Frontal cortex (tissue), 4 donors: ENCODE measurements around the gene GNPTG. TPM values are rescaled to one million over a fixed set of nuclear protein-coding genes. Genes with fewer than 3 reads are reported as not detected.
A peak's percentile ranks its signal among the peaks of the same experiment; 100 is the strongest.
"Not testable (repeated sequence)": the region's sequence is repeated elsewhere in the genome, so short reads cannot be mapped to it uniquely, and the experiment has no call there.

Experiments used
- DNase-seq, 2 donors: peaks; one replicate each; pipeline ENCODE4 v3.0.0; 2012; ENCODE audit warnings: low spot score in 2 of 2
- FAIRE-seq: peaks from 2 replicates; lab custom pipeline; 2012; peaks lifted over from hg19 to GRCh38; lab: Jason Lieb, UNC
- total RNA-seq: library from RNA; depleted of rRNA; stranded (reverse); fragments of >200 nt; gene quantifications from one replicate; pipeline ENCODE4 v1.2.3, GENCODE V29; 2014
- donor health status: control.
- donor health status: control.
- donor health status: control.

The GNPTG gene
- total RNA-seq, 1 donor from 2014 or later, result 17.9 TPM

DNA sequence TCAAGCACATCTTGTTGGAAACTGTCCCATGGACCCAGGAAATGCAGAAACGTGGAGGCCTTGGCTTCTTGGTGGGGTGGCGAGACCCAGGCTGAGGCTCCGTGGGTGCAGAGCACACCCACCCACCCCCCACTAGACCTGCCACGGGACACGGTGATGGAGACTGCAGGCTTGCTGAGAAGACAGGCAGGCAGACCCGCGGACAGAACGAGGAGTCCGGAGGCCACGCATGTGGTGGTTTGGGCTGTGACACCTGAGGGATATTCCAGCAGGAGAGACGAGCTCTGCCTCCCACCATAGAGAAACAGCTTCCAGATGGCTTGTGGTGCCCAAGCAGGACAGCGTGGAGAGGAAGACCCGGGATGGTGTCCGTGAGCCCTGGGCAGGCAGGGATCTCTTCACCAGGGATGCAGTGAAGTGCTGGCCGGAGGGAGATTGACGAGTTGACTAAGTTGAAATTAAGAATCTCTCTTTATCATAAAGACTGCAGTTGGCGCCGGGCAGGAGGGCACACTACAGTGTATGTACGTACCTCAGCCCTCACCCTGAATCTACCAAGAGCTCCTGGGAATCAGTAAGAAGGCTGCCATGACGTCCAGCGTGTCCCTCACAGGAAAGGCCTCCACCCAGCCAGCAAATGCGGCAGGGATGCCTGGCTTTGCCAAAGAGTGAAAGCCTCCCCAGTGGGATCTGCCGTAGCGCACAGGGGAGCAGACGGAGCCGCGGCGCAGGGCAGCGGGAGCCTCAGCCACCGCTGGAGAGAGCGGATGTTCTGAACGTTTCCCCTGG is 34.1 kb upstream of the GNPTG start:
- no peak for FAIRE-seq
- DNase-seq, result no peak

DNA sequence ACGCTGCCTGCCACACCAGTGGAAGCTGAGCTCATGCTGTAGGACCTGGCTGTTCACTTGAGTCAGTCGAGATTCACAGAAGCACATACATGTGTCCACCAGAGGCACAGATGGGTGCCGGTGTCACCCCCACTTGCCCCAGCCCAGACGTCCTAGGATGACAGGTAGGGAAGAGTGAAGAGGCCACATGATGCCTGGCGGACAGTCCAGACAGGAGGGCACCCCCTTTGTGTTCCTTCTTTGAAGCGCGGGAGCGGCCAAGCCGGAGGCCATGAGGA is 33.5 kb upstream of the GNPTG start:
- no peak for FAIRE-seq

DNA sequence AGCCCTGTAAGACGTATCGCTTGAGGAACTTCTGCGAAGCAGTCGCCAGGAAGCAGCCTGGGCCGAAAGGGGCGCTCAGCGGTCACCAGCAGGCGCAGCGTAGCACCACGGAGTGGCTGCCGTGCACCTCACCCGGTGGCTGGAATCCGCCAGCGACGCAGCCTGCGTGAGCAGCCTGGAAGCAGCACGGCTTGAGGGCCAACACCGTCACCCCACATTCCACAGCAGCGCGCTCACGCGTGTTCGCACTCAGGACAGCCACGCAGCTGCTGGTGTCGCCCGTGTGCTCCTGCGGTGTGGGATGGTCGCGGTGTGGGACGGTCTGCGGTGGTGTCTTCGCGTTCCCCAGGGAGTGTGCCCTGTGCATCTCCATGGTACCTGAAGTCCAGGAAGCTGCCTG is 32.7 kb upstream of the GNPTG start:
- DNase-seq (no peak), FAIRE-seq (no peak)

More for the DNA sequence above, 33.5 kb upstream of the GNPTG start:
- DNase-seq, result no peak

DNA sequence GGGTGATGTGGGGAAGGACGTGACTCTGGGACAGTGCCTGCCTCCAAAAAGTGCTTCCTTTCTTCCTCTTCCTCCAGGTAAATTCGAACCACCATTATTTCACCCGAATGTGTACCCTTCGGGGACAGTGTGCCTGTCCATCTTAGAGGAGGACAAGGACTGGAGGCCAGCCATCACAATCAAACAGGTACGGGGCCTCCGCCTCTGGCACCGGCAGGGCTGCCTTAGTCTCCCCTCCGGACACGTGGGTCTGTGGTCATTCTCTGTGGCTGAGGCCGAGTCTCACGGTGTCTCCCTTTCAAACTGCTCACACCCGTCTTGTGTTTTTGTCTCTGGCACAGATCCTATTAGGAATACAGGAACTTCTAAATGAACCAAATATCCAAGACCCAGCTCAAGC is 31.6 kb upstream of the GNPTG start:
- no peak for DNase-seq

DNA sequence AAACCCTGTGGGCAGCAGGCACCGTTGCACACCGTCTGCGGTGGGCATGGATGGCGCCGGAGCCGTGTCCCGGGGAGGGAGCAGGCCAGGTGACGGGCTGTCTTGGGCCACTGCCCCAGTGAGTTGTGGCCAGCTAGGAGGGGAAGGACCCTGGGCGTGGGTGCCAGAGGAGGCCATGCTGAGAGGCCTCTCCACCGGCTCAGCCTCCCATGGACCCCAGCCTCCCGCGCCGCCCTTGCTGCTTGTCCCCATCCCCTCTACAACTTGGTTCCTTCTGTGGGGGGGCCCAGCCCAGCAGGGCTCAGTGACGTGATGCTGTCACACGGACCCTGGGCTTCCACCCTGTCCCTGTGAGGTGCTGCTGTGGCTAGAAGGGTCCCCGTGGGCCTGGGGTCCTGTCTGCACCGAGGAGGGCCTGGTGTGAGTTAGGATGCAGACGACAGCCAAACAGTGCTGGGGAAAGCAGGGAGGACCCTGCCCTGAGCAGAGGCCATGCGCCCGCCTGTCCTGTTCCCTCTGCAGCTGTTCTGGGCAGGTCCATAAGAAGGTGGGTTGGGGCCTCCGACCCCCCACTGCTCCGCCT is 31.0 kb upstream of the GNPTG start:
- FAIRE-seq, result no peak
- DNase-seq, result no peak

More for the DNA sequence above, 31.6 kb upstream of the GNPTG start:
- FAIRE-seq, result no peak

DNA sequence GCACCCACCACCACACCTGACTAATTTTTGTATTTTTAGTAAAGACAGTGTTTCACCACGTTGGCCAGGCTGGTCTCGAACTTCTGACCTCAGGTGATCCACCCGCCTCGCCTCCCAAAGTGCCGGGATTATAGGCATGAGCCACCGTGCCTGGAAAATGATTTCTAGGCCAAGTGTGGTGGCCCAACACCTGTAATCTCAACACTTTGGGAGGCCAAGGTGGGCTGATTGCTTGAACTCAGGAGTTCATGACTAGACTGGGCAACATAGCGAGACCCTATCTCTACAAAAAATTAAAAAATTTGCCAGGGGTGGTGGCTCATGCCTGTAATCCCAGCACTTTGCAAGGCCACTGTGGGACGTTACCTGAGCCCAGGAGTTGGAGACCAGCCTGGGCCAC is 29.3 kb upstream of the GNPTG start:
- DNase-seq (no peak), FAIRE-seq (no peak)

DNA sequence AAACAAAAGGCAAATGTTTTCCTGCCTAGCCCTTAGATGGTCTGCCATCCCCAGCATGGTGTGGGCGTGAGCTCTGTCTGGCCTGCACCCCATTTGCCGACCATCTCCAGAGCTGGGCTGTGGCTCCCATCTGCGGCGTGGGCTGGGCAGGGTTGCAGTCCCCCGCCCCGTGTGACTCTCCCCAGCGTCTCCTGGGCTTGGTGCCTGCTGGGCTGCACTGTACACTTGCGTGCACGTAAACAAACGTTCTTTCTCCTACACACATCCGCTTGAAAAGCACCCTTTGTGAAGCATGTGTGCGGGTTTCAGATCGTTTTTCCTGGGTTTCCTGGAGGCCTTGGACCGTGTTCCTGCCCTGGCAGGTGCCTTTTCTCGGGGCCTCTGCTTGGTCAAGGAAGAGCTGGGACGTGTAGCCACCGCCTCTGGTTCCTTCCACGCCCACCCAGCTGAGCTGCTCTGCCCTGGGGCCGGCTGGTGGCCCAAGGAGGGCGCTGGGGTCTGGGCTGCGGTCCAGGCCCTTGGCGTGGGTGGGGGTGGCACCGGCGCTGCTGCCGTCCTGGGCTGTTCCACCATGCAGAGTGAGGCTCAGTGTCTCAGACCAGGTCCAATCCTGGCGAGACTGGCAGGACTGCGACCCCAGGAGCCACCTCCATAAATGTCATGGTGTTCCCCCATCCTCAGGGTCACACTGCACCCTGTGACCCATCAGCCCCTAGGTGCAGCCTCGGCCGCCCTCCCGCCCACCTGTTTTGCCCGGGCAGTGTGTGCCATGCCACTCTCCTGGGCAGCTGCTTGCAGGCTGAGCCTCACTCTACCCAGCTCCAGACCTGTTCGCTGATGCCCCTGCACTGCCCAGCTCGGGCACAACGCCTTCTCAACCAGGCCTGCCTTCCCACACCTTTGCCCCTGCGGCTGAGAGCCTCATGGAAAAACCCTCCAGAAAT is 28.2 kb upstream of the GNPTG start:
- DNase-seq (peak; percentile 75 to 78), FAIRE-seq (no peak)

DNA sequence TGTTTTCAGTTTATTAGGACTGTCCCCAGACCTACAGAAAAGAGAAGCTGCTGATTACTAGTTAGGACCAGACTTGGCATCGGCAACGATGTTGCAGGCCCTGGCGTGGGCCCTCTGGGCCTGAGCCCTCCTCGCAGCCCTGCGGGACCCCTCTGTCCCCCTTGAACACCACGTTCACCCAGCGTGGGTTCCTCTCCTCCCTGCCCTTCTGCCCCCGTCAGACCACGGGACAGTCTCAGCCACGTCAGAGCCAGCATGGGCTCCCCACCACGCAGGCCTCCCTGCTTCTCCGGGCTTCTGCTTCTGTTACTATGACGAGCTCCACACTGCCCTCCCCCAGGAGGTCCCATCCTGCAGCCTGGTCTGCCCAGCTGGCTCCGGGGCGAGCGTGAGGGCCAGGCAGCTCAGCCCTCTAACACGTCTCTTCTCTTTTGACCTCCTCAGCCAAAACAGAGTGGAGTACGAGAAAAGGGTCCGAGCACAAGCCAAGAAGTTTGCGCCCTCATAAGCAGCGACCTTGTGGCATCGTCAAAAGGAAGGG is 27.4 kb upstream of the GNPTG start:
- no peak for DNase-seq

DNA sequence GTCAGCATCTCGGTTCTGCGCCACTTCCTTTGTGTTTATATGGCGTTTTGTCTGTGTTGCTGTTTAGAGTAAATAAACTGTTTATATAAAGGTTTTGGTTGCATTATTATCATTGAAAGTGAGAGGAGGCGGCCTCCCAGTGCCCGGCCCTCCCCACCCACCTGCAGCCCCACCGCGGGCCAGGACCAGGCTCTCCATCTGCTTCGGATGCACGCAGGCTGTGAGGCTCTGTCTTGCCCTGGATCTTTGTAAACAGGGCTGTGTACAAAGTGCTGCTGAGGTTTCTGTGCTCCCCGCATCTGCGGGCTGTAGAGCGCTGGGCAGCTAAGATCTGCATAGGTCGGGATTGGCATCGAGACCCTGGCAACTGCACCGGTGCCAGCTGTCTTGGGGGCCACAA is 26.5 kb upstream of the GNPTG start:
- DNase-seq (no peak), FAIRE-seq (no peak)

More for the DNA sequence above, 27.4 kb upstream of the GNPTG start:
- FAIRE-seq, result no peak

DNA sequence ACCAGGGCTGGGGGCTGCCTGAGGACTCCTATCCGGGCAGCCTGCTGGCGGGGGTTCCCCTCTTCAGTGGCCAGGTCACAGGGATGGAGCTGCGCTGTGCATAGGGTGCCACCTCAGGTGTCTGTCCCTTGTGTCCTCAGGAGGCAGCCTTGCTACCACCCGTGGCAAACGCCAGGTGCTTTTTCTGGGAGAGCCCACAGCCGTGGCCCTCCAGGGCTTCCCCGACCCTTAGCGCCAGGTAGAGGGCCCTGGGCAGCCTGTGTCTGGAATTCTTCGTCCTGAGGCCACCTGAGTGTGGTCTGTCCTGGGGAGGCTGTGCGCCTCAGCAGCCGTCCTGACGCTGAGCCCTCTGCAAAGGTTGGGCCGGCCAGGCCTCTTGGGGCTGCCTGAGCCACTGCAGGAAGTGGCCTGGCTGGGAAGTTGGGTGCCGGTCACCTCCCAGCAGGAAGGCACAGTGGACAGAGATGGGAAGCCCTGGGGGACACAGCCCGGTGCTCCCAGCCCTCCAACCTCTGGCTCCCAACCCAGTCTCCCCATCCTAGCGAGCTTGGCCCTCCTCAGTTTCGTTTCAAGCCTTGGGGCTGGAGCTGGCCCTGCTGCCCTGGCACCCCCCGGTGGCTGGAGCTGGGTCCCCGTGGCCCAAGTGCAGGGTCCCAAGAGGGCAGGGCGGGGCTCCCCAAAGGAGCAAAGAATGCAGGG is 25.9 kb upstream of the GNPTG start:
- DNase-seq, result no peak
- FAIRE-seq, result no peak

DNA sequence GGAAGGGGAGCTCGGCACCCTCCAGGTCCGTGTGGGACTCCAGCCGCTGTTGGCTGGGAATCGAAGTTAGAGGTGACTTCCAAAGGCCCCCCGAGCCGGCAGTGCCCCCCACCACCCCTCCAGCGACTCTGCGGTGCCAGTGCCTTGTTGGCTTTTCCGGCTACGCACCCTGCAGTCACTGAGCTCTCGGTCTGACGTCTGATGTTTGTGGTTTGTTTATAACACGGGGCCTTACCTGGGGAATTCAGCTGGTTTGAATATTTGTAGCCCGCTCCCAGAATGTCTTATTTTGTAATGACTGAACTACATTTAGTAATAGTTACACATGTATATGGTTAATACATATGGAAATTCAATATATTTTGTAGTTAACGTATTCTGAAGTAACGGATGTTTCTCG is 25.3 kb upstream of the GNPTG start:
- FAIRE-seq (no peak), DNase-seq (no peak)

DNA sequence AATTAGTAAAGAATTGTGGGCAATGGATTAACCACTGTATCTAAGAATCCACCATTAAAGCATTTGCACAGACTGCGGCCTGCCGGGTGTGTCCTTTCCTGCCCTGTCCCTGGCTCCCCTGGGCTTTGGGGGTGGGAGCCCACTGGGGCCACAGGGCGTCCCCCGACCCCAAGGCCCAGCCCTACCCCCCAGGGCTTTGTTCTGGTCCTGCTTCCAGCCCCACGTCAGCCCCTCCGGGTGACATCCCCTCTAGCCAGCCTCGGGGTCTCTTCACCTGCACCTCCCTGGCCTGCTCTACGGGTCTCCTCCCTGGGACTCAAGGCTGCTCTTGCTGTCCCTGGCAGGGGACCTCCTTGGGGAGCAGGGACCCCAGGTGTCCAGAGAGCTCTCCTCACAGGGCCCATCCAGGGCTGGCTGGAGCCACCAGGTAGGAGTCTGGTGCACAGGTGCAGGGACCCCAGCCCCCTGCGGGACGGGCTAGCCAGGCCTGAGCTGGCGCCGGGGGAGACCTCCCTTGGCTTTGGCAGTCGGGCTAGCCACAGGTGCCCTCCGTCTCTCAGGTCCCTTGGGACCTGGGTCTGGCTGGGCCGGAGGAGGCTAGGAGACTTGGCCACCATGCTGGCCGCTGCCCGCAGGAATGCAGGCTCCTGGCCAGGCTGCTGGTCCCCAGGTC is 24.6 kb upstream of the GNPTG start:
- no peak for FAIRE-seq
- DNase-seq, result no peak

DNA sequence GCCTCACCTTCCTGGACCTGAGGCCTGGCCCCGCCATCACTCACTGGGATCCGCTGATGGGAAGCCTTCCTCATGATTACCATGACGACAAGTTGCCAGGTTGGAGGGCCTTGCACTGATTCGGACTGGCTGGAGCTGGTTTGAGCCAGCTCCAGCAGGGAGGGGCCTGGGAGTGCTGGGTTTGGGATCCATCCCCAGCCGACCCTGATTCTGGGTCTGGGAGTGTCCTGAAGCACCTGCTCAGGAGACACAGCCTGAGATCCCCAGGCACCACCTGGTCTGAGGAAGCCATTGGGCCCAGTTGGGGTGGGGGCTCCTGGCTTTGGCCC is 24.1 kb upstream of the GNPTG start:
- FAIRE-seq, result no peak
- no peak for DNase-seq

DNA sequence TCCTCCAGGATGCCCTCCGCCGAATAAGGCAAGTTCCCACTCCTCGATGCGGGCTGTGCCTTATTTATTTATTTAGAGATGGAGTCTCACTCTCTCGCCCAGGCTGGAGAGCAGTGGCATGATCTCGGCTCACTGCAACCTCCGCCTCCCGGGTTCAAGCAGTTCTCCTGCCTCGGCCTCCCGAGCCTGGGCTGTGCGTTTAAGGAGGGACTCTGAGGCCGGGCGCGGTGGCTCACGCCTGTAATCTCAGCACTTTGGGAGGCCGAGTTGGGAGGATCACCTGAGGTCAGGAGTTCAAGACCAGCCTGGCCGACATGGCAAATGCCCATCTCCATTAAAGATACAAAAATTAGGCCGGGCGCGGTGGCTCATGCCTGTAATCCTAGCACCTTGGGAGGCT is 23.6 kb upstream of the GNPTG start:
- DNase-seq, FAIRE-seq: not testable (repeated sequence)

DNA sequence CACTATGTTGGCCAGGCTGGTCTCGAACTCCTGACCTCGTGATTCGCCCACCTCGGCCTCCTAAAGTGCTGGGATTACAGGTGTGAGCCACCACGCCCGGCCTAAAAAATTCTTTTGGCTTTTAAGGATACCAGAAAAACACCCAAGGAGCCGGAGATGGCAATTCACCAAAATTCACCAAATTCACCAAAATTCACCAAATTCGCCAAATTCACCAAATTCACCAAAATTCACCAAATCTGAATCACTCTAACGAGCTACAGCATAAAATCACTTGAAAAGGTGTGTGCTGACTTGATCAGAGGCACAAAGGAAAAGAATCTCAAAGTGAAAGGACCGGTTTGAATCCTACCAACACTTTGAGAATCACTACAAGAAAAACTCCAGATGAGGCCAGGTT is 22.8 kb upstream of the GNPTG start:
- FAIRE-seq, result not testable (repeated sequence)

DNA sequence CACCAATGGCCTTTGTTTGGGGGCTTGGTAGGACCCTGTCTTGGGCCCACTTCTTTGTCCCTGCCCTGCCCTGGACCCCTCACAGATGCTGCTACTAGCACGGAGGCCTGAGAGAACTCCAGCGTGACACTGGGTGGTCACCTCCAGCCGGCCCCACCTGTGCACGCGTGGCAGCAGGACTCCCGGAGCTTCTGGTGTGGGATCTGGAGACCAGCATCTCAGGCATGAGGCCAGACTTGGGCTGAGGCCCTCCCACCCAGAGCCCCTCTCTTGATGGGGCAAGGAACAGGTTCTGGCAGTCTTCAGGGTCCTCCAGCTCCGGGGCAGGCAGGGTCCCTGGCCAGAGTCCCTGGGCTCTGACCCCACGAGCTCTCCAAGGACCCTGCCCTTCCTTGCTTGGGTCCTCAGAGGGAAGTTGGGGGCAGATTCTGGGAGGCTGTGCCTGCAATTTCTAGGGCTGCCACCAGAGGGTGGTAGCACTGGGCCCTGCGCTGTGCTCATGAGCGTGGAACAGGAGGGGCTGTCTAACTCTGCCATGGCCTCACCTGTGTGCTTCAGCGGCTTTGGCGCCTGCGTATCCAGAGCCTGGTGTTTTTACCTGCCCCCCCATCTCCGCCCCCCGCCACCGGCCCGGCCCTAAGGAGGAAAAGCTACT is 21.3 kb upstream of the GNPTG start:
- DNase-seq, result no peak
- FAIRE-seq, result no peak

More for the DNA sequence above, 22.8 kb upstream of the GNPTG start:
- not testable (repeated sequence) for DNase-seq

DNA sequence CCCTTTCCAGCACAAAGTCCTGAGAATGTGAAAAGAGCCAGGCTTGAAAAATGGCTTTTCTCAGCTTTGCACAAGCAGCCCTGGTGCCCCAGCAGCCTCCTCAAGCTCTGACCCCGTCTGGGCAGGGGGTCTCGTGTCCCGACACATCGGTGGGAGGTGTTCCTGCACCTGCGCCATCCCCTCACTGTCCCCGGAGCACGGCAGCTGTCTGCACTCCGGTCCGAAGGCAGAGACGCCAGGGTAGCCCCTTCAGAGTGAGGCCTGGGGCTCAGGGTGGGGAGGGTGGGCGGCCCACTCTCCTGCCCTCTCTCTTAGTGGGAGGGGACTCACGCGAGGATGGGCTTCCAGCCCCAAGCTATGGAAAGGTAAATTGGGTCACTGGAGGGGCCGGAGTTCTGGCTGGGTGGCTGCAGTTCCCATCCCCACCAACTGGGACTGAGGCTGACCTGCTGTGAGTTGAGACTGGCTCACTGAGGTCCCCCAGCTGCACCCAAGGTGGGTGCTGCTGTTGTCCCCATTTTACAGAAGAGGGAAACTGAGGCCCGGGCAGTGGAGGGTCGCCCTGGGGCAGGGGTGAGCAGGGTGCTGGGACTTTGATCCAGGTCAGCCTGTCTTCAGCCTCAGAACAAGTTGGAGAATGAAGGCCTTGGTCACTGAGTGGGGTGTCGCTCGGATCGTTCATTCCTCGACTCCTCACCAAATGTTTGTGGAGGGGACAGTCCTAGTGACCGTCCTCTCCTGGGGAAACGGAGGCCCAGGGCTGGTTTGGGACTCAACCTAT is 20.6 kb upstream of the GNPTG start:
- DNase-seq, result no peak
- FAIRE-seq, result no peak
